HCT116 (cell line): Measurements from ENCODE around the gene RGS8. TPM values are rescaled to one million over a fixed set of nuclear protein-coding genes. Genes with fewer than 3 reads are reported as not detected.

Source experiments
- ATAC-seq: fragments of 200-7000 bp; cut with Tn5 transposase; 2 replicates; pipeline ENCODE4 v1.9.1; 2020; ENCODE audit warnings: mild to moderate bottlenecking, moderate library complexity
- BruUV-seq: library from RNA; stranded (reverse); fragments of 400-500 nt; replicated peaks from 2 replicates; lab custom pipeline; 2021; lab: Mats Ljungman, UMichigan
- CTCF ChIA-PET: fragments of 300-600 bp; sonication (Branson Sonifier 250); formaldehyde crosslinking; loops from one replicate; lab custom pipeline; 2021; ENCODE audit warnings: antibody characterized with exemption; lab: Charles Lee
- POLR2A ChIA-PET: fragments of 300-600, 350-600 bp; sonication (Branson Sonifier 250); formaldehyde crosslinking; loops from one replicate; lab custom pipeline; 2021; ENCODE audit warnings: antibody characterized with exemption; lab: Charles Lee
- RAD21 ChIA-PET, 2 experiments: fragments of 300-600 bp; sonication (Branson Sonifier 250); formaldehyde crosslinking; loops; one replicate each; lab custom pipeline; 2023; ENCODE audit warnings: low total read pairs in 2 of 2; ENCODE audit not compliant: uncharacterized antibody in 2 of 2, unreplicated experiment in 2 of 2, low non-redundant PET in 1 of 2; lab: Charles Lee
- DNase-seq: peaks from one replicate; pipeline ENCODE4 v3.0.0-alpha.2; 2010; ENCODE audit warnings: low read depth, low spot score
- H2AFZ ChIP-seq: fragments of 200-600 bp; shearing (Covaris generic), sonication (generic); 2 replicates; pipeline ENCODE4 v1.6.1; 2017; ENCODE audit warnings: low read depth, mixed run types, mixed read lengths, antibody characterized with exemption, low read length; ENCODE audit not compliant: poor library complexity, severe bottlenecking
- H3K27ac ChIP-seq: 2 replicates; pipeline ENCODE4 v1.5.1; 2012; ENCODE audit warnings: low read depth, low read length
- H3K27me3 ChIP-seq: fragments of 200-600 bp; sonication (generic); 2 replicates; pipeline ENCODE4 v1.6.1; 2016; ENCODE audit warnings: mixed run types, low read length, mixed read lengths; ENCODE audit not compliant: insufficient read depth
- H3K36me3 ChIP-seq, 2 experiments: fragments of 200-500 bp in 1 of 2; fragments of 200-600 bp in 1 of 2; sonication (Bioruptor generic) in 1 of 2; sonication (generic) in 1 of 2; 2 replicates each; pipeline versions ENCODE4 v1.5.1 to v1.6.1; 2014 to 2016; ENCODE audit warnings: low read length in 2 of 2, inconsistent platforms in 1 of 2, mixed read lengths in 1 of 2, mixed run types in 1 of 2; ENCODE audit not compliant: insufficient read depth in 2 of 2, control insufficient read depth in 1 of 2
- H3K4me1 ChIP-seq, 2 experiments: fragments of 200-600 bp in 1 of 2; sonication (generic) in 1 of 2; 2 replicates each; pipeline versions ENCODE4 v1.5.1 to v1.6.1; 2012 to 2017; ENCODE audit warnings: low read length in 2 of 2, inconsistent platforms in 1 of 2, mild to moderate bottlenecking in 1 of 2, mixed read lengths in 1 of 2, mixed run types in 1 of 2, moderate library complexity in 1 of 2; ENCODE audit not compliant: insufficient read depth in 2 of 2, control insufficient read depth in 1 of 2
- H3K4me2 ChIP-seq: fragments of 200-600 bp; sonication (generic); 2 replicates; pipeline ENCODE4 v1.6.1; 2017; ENCODE audit warnings: mixed run types, low read length, mixed read lengths
- H3K4me3 ChIP-seq, 2 experiments: fragments of 200-600 bp in 1 of 2; sonication (generic) in 1 of 2; replicated peaks in 1 of 2; 2 replicates each; pipeline ENCODE4 v1.5.1; 2011 to 2016; ENCODE audit warnings: low read length in 2 of 2, control low read depth in 1 of 2, low read depth in 1 of 2, mild to moderate bottlenecking in 1 of 2, mixed read lengths in 1 of 2, mixed run types in 1 of 2
- H3K79me2 ChIP-seq: fragments of 200-600 bp; sonication (generic); 2 replicates; pipeline ENCODE4 v1.6.1; 2017; ENCODE audit warnings: mild to moderate bottlenecking, mixed run types, low read length, moderate library complexity, mixed read lengths; ENCODE audit not compliant: insufficient read depth
- H3K9ac ChIP-seq: fragments of 200-600 bp; sonication (generic); 2 replicates; pipeline ENCODE4 v1.6.1; 2016; ENCODE audit warnings: low read length, mixed read lengths
- H3K9me2 ChIP-seq: fragments of 200-600 bp; sonication (generic), shearing (Covaris generic); 2 replicates; pipeline ENCODE4 v1.6.1; 2017; ENCODE audit warnings: mixed run types, mild to moderate bottlenecking, moderate library complexity; ENCODE audit not compliant: insufficient read depth
- H3K9me3 ChIP-seq, 2 experiments: fragments of 200-500 bp in 1 of 2; fragments of 200-600 bp in 1 of 2; sonication (Bioruptor generic) in 1 of 2; sonication (generic) in 1 of 2; 2 replicates each; pipeline ENCODE4 v1.6.1; 2014 to 2017; ENCODE audit warnings: low read length in 2 of 2, mixed read lengths in 2 of 2, inconsistent platforms in 1 of 2, low read depth in 1 of 2, mild to moderate bottlenecking in 1 of 2, mixed run types in 1 of 2, moderate library complexity in 1 of 2; ENCODE audit not compliant: control insufficient read depth in 1 of 2, insufficient read depth in 1 of 2
- H4K20me1 ChIP-seq: fragments of 200-600 bp; sonication (generic), shearing (Covaris generic); 2 replicates; pipeline ENCODE4 v1.6.1; 2017; ENCODE audit warnings: mixed run types, mild to moderate bottlenecking, moderate library complexity; ENCODE audit not compliant: insufficient read depth
- CTCF ChIP-seq, 3 experiments: fragments of 200-600 bp in 1 of 3; sonication (generic) in 1 of 3; IDR thresholded peaks in 2 of 3; conservative IDR thresholded peaks in 1 of 3; 2 replicates each; pipeline ENCODE4 v1.5.1; 2012 to 2017; ENCODE audit warnings: low read depth in 2 of 3, low read length in 2 of 3, antibody characterized with exemption in 1 of 3, borderline replicate concordance in 1 of 3, control low read depth in 1 of 3, mild to moderate bottlenecking in 1 of 3, mixed read lengths in 1 of 3, mixed run types in 1 of 3, moderate library complexity in 1 of 3; ENCODE audit not compliant: insufficient read depth in 1 of 3
- MAX ChIP-seq: IDR thresholded peaks from 2 replicates; pipeline ENCODE4 v1.6.1; 2012
- POLR2AphosphoS5 ChIP-seq: IDR thresholded peaks from 2 replicates; pipeline ENCODE4 v1.6.1; 2011; ENCODE audit warnings: mild to moderate bottlenecking, low read depth, low read length, moderate library complexity
- SP1 ChIP-seq: IDR thresholded peaks from 2 replicates; pipeline ENCODE4 v1.6.1; 2012; ENCODE audit warnings: low read depth
- SRF ChIP-seq: IDR thresholded peaks from 2 replicates; pipeline ENCODE4 v1.6.1; 2012; ENCODE audit warnings: low read depth
- ZBTB33 ChIP-seq: IDR thresholded peaks from 2 replicates; pipeline ENCODE4 v1.6.1; 2011; ENCODE audit warnings: mild to moderate bottlenecking, low read length, moderate library complexity; ENCODE audit not compliant: insufficient replicate concordance; ENCODE audit errors: extremely low read depth
- intact Hi-C: fragments of 100-400 bp; cut with micrococcal nuclease; formaldehyde crosslinking; loops from 2 replicates; pipeline ENCODE4 v1.10.0; 2022
- total RNA-seq: library from RNA; stranded (reverse); gene quantifications from one replicate; pipeline ENCODE4 v1.2.1, GENCODE V29; 2021; ENCODE audit not compliant: unreplicated experiment

Gene RGS8
- total RNA-seq, 1 experiment from 2014 or later = not detected

GRCh38 chr1:182726912-182727311, 42.5 kb upstream of the RGS8 start:
- POLR2A ChIA-PET = no interaction called here
- Histone ChIP-seq H3K9ac (no peak overlapping the region), H3K27me3 (no peaks in the 10 kb centered on the region), H3K4me3 (no peak overlapping the region), H3K36me3 (no peaks in the 10 kb centered on the region), H3K79me2 (no peaks in the 10 kb centered on the region), H3K9me3 (no peaks in the 10 kb centered on the region), H3K4me2 (no peak overlapping the region), H2AFZ (no peak overlapping the region), H3K27ac (no peak overlapping the region), H4K20me1 (no peaks in the 10 kb centered on the region), H3K9me2 (no peaks in the 10 kb centered on the region), H3K4me1 (no peaks in the 10 kb centered on the region)
- DNase-seq (no peak), ATAC-seq (no peak)
- RAD21 ChIA-PET = no interaction called here
- intact Hi-C loops = no loop called here
- CTCF ChIA-PET = no interaction called here
- BruUV-seq = no TSS peak
- TF ChIP-seq ZBTB33 (no peak), MAX (no peak), CTCF (IDR thresholded peaks at IDR 0.05 in 2 of 3, conservative IDR thresholded peaks at IDR 0.05 in 1 of 3; ENCODE audit: borderline replicate concordance in 1 of 3, insufficient read depth in 1 of 3, low read depth in 2 of 3, low read length in 2 of 3) (no peak), SRF (no peak), SP1 (no peak), POLR2AphosphoS5 (no peak)
